Measurements from ENCODE around the gene SLC19A1.

- no peak for TF ChIP-seq POLR2AphosphoS5 (IDR thresholded peaks at IDR 0.05)
- TF ChIP-seq POLR2A (IDR thresholded peaks at IDR 0.05), result no peak
- TF ChIP-seq, protein P1, sequence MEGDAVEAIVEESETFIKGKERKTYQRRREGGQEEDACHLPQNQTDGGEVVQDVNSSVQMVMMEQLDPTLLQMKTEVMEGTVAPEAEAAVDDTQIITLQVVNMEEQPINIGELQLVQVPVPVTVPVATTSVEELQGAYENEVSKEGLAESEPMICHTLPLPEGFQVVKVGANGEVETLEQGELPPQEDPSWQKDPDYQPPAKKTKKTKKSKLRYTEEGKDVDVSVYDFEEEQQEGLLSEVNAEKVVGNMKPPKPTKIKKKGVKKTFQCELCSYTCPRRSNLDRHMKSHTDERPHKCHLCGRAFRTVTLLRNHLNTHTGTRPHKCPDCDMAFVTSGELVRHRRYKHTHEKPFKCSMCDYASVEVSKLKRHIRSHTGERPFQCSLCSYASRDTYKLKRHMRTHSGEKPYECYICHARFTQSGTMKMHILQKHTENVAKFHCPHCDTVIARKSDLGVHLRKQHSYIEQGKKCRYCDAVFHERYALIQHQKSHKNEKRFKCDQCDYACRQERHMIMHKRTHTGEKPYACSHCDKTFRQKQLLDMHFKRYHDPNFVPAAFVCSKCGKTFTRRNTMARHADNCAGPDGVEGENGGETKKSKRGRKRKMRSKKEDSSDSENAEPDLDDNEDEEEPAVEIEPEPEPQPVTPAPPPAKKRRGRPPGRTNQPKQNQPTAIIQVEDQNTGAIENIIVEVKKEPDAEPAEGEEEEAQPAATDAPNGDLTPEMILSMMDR (IDR thresholded peaks at IDR 0.05), result no peak
- no peak for TF ChIP-seq EP300 (IDR thresholded peaks at IDR 0.05)
Observed at GRCh38 chr21:45487891-45488600, 54.2 kb downstream of the SLC19A1 start.
